GM12872 (cell line): ENCODE results near the gene PLCB4.

Experiments
- TF ChIP-seq, protein P1 (sequence below): IDR thresholded peaks from 3 replicates; pipeline ENCODE4 v1.5.1; 2011; ENCODE audit warnings: low read depth, mild to moderate bottlenecking, low read length, moderate library complexity; ENCODE audit not compliant: insufficient read depth

The PLCB4 gene

DNA sequence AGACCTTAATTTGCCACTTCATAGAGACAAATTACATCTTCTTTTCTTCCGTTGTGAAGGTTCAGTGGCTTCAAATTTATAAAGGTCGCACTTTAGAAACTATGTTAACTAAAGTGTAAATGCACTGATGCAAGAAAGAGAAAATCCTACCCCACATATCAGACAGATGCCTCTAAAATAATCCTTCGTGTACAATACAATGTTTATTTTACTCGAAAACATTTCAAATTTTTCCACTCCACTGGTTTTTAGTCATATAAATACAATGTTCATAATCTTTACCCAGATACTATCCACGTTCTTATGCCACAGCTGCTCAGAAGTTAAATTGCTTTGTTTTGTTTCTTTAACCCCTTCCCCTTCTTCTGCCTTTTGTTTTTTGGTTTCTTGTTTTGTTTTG is 305.2 kb downstream of the PLCB4 start:
- TF ChIP-seq, protein P1, sequence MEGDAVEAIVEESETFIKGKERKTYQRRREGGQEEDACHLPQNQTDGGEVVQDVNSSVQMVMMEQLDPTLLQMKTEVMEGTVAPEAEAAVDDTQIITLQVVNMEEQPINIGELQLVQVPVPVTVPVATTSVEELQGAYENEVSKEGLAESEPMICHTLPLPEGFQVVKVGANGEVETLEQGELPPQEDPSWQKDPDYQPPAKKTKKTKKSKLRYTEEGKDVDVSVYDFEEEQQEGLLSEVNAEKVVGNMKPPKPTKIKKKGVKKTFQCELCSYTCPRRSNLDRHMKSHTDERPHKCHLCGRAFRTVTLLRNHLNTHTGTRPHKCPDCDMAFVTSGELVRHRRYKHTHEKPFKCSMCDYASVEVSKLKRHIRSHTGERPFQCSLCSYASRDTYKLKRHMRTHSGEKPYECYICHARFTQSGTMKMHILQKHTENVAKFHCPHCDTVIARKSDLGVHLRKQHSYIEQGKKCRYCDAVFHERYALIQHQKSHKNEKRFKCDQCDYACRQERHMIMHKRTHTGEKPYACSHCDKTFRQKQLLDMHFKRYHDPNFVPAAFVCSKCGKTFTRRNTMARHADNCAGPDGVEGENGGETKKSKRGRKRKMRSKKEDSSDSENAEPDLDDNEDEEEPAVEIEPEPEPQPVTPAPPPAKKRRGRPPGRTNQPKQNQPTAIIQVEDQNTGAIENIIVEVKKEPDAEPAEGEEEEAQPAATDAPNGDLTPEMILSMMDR: no peak

DNA sequence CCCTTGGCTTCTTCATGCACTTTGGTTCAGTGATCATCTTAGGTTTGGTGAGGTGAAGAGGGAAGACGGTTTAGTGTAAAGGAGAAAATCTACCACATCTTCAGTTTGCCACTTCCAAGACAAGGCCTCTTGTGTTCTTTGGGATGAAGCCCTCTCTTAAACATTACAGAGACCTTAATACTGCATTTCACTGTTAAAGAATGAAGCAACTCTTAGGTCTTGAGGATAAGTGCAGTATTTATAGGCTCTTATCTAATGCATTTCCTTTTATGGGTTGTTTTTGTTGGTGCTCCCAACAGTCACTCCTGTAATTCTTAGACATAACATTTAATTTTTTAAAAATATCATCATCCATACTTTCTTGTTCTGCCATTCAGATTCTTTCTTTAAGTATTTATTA is 305.6 kb downstream of the PLCB4 start:
- TF ChIP-seq, protein P1: no peak

DNA sequence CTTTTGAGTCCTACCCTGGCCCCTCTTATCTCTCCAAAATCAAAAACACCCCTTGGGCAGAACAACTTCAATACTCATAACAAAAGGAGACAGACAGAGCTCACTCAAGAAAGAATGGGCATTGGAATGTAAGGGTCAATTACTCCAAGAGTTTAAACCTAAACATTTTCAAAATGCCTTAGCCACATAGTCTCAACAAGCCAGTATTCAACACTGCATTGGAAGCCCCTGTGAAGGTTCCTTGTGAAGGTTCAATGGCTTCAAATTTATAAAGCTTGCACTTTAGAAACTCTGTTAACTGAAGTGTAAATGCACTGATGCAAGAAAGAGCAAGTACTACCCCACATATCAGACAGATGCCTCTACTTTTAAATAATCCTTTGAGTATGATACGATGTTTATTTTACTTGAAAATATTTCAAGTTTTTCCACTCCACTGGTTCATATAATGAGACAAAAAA is 306.4 kb downstream of the PLCB4 start:
- TF ChIP-seq, protein P1: no peak

DNA sequence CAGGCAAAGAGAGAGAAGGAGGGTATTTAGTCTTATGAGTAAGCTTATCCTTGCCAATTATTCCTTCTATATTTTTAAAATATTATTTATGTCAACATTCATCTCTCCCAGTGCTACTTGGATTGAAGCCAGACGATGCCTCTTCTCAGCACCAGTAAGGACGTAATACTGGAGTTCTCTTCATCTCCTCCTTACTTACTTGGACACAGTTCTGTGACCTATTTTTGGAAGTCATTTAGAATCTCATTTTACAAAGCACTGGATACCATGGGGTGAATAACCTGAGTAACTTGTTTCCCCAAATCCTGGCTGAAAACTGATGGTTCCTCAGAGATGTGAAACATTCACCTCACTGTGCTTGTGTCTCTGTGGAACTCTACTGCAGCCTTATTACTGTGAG is 308.1 kb downstream of the PLCB4 start:
- TF ChIP-seq, protein P1: no peak

DNA sequence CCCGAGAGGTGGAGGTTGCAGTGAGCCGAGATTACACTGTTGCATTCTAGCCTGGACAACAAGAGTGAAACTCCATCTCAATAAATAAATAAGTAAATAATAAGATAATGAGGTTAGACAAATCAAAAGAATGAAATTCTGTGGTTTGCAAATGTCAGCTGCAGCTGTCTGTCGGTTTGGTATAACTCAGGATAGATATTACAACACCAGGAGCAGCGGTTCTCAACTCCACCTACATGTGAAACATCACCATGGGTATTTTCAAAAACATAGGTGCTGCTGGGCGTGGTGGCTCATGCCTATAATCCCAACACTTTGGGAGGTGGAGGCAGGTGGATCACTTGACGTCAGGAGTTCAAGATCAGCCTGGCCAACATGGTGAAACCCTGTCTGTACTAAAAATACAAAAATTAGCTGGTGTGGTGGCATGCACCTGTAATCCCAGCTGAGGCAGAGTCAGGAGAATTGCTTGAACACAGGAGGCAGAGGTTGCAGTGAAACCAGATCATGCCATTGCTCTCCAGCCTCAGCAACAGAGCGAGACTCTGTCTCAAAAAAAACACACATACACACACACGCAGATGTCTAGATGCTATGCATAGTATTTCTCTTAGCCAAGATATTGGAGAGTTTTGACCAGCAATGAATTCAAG is 319.4 kb downstream of the PLCB4 start:
- TF ChIP-seq, protein P1: no peak

DNA sequence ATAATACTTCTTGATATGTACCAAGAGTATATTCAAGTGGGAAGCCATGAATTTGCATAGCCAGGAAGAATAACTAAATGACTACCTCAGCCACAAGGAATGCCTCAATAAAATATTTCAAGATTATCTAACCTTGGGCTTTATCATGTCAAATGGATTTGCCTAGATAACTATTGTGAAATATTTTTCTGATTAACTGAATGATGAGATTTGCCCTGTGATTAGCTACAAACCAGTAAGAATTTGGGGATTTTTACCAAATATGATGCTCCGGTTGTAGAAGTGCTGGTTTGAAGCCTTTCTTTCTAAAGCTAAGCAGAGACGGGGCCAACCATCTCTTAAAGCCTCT is 319.9 kb downstream of the PLCB4 start:
- TF ChIP-seq, protein P1: no peak

DNA sequence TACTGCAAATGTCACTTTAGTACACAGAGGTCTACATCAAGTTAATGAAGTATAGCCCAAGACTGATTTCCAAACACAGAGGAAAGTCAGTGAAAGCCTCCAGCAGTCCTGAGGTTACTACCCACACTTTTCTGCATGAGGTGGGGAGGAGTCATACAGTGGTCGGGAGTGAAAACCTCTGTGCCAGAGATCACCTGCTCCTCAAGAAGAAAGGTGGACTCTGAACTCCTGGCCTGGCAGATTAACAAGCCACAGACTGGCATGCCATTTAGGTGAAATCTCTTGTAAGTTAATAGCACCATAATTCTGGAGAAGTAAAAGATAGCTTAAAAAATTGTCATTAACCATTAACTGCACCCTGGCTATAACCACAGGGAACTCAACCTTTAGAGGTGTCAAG is 320.5 kb downstream of the PLCB4 start:
- TF ChIP-seq, protein P1: no peak
